Upper lobe of left lung (tissue), 6 donors: Measurements from ENCODE around the gene PCDHA11. TPM values are rescaled to one million over a fixed set of nuclear protein-coding genes. Genes with fewer than 3 reads are reported as not detected.
"Not testable (repeated sequence)": the region's sequence is repeated elsewhere in the genome, so short reads cannot be mapped to it uniquely, and the experiment has no call there.

Source experiments
- ATAC-seq, 2 donors: fragments of 200-7000 bp; cut with Tn5 transposase; one replicate each; pipeline ENCODE4 v1.9.1; 2022; ENCODE audit warnings: mild to moderate bottlenecking in 2 of 2, moderate library complexity in 2 of 2; ENCODE audit not compliant: low FRiP score in 2 of 2
- DNase-seq, 2 donors: peaks; one replicate each; pipeline ENCODE4 v3.0.0-alpha.2; 2019 to 2020
- H3K27ac ChIP-seq, 4 donors: fragments of 200-600 bp; sonication (generic); one replicate each; pipeline ENCODE4 v1.5.1; 2016 to 2019
- H3K27me3 ChIP-seq, 4 donors: fragments of 200-600 bp; sonication (generic); one replicate each; pipeline ENCODE4 v1.5.1; 2017 to 2019
- H3K36me3 ChIP-seq, 4 donors: fragments of 200-600 bp; sonication (generic); one replicate each; pipeline ENCODE4 v1.5.1; 2016 to 2019
- H3K4me1 ChIP-seq, 4 donors: fragments of 200-600 bp; sonication (generic); one replicate each; pipeline ENCODE4 v1.5.1; 2018 to 2019
- H3K4me3 ChIP-seq, 4 donors: fragments of 200-600 bp; sonication (generic); one replicate each; pipeline ENCODE4 v1.5.1; 2017 to 2019; ENCODE audit warnings: mild to moderate bottlenecking in 2 of 4, moderate library complexity in 1 of 4
- H3K9me3 ChIP-seq, 4 donors: fragments of 200-600 bp; sonication (generic); one replicate each; pipeline ENCODE4 v1.5.1; 2018 to 2019
- EP300 ChIP-seq, 4 donors: sonication (generic); formaldehyde crosslinking; IDR thresholded peaks; one replicate each; pipeline ENCODE4 v1.5.1; 2017; ENCODE audit warnings: antibody characterized with exemption in 4 of 4, control low read depth in 2 of 4
- POLR2A ChIP-seq, 4 donors: fragments of 450-650 bp; IDR thresholded peaks; one replicate each; pipeline ENCODE4 v1.5.1; 2016 to 2017; ENCODE audit warnings: antibody characterized with exemption in 4 of 4, mild to moderate bottlenecking in 2 of 4
- POLR2AphosphoS5 ChIP-seq, 2 donors: sonication (generic); formaldehyde crosslinking; IDR thresholded peaks; one replicate each; pipeline ENCODE4 v1.5.1; 2017; ENCODE audit warnings: antibody characterized with exemption in 2 of 2
- WGBS, 2 donors: methylation state at CpG; one replicate each; pipeline ENCODE4 v1.1.5; 2017 to 2018; 5-methylcytosine and 5-hydroxymethylcytosine counted together
- total RNA-seq, 6 donors: library from RNA; depleted of rRNA in 4 of 6; stranded (reverse); fragments of >200 nt in 4 of 6; gene quantifications; one replicate each; pipeline versions ENCODE4 v1.1.0 to v1.2.1, GENCODE V29; 2016 to 2021
- TF ChIP-seq, protein P1 (sequence below), 6 experiments: fragments of 450-650 bp in 4 of 6; fragments of 200-600 bp in 2 of 6; sonication (generic) in 2 of 6; IDR thresholded peaks; one replicate each; pipeline ENCODE4 v1.5.1; 2016 to 2019; ENCODE audit warnings: antibody characterized with exemption in 6 of 6
- donor health status: DM: no; HTN: no; CAD: no; lungs with moderate emphysema.
- donor health status: DM: no; HTN: yes; CAD: no; lungs with severe emphysema.

The PCDHA11 gene
- total RNA-seq, 6 donors from 2014 or later, result 0.61 to 5.2 (median 1.9) TPM

DNA sequence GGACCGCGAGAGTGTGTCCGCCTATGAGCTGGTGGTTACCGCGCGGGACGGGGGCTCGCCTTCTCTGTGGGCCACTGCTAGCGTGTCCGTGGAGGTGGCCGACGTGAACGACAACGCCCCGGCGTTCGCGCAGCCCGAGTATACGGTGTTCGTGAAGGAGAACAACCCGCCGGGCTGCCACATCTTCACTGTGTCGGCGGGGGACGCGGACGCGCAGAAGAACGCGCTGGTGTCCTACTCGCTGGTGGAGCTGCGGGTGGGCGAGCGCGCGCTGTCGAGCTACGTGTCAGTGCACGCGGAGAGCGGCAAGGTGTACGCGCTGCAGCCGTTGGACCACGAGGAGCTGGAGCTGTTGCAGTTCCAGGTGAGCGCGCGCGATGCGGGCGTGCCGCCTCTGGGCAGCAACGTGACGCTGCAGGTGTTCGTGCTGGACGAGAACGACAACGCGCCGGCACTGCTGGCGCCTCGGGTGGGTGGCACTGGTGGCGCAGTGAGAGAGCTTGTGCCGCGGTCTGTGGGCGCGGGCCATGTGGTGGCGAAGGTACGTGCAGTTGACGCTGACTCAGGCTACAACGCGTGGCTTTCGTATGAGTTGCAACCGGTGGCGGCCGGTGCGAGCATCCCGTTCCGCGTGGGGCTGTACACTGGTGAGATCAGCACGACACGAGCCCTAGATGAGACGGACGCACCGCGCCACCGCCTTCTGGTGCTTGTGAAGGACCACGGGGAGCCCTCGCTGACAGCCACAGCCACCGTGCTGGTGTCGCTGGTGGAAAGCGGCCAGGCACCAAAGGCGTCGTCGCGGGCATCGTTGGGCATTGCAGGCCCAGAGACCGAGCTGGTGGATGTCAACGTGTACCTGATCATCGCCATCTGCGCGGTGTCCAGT is 32.9 kb upstream of the PCDHA11 start:
- Histone ChIP-seq H3K9me3 (peaks cover 7 to 30% (median 24%) of the 10 kb centered on the region in 4 donors), H3K36me3 (no peaks in the 10 kb centered on the region), H3K4me1 (no peaks in the 10 kb centered on the region), H3K27ac (no peak overlapping the region), H3K27me3 (no peaks in the 10 kb centered on the region), H3K4me3 (no peak overlapping the region)
- 57 to 63% methylated on average over 17 to 80 of the region's 103 CpGs for WGBS, 2 donors
- TF ChIP-seq EP300 (IDR thresholded peaks at IDR 0.05) (no peak), POLR2AphosphoS5 (IDR thresholded peaks at IDR 0.05) (no peak)
- TF ChIP-seq, protein P1, sequence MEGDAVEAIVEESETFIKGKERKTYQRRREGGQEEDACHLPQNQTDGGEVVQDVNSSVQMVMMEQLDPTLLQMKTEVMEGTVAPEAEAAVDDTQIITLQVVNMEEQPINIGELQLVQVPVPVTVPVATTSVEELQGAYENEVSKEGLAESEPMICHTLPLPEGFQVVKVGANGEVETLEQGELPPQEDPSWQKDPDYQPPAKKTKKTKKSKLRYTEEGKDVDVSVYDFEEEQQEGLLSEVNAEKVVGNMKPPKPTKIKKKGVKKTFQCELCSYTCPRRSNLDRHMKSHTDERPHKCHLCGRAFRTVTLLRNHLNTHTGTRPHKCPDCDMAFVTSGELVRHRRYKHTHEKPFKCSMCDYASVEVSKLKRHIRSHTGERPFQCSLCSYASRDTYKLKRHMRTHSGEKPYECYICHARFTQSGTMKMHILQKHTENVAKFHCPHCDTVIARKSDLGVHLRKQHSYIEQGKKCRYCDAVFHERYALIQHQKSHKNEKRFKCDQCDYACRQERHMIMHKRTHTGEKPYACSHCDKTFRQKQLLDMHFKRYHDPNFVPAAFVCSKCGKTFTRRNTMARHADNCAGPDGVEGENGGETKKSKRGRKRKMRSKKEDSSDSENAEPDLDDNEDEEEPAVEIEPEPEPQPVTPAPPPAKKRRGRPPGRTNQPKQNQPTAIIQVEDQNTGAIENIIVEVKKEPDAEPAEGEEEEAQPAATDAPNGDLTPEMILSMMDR (IDR thresholded peaks at IDR 0.05), result no peak
- ATAC-seq, result no peak
- peak in 1 of 2 donors; percentile 82 for DNase-seq

DNA sequence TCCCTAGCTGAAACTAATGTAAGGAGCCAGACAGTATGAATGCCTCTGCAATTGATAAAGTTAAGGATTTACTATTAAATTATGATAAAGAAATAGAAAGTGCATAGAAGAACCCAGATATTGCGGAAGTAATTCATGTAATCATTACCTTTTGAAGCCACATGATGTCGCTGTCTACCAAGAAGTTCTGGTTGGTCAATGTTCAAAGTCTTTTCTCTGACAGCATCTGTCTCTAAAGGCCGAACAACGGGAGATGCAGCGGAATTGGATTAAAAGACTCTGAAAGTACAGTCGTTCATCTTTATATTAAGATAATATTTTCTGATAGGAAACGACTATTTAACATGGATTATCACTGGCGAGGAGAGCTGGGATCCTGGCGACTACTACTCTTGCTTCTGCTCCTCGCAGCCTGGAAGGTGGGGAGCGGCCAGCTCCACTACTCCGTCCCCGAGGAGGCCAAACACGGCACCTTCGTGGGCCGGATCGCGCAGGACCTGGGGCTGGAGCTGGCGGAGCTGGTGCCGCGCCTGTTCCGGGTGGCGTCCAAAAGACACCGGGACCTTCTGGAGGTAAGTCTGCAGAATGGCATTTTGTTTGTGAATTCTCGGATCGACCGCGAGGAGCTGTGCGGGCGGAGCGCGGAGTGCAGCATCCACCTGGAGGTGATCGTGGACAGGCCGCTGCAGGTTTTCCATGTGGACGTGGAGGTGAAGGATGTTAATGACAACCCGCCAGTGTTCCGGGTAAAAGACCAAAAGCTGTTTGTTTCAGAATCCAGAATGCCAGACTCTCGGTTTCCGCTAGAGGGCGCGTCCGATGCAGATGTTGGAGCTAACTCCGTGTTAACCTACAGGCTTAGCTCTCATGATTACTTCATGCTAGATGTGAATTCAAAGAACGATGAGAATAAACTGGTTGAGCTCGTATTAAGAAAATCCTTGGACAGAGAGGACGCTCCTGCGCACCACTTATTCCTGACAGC is 27.5 kb upstream of the PCDHA11 start, which contains the start of gene PCDHA8:
Gene PCDHA8 (plus strand): TSS at position 210 of the 985 bp plus-strand sequence. CDS start 135 bp downstream, at position 345.
- H3K27me3 ChIP-seq, result no peaks in the 10 kb centered on the region
- H3K4me1 ChIP-seq, result no peaks in the 10 kb centered on the region
- 25 to 34% methylated on average over 43 to 47 of the region's 47 CpGs for WGBS, 2 donors
- no peaks in the 10 kb centered on the region for H3K36me3 ChIP-seq
- TF ChIP-seq EP300 (IDR thresholded peaks at IDR 0.05) (no peak), POLR2A (IDR thresholded peaks at IDR 0.05) (no peak), POLR2AphosphoS5 (IDR thresholded peaks at IDR 0.05) (no peak)
- TF ChIP-seq, protein P1 (IDR thresholded peaks at IDR 0.05), result no peak
- no peak within 1 kb of the TSS for H3K4me3 ChIP-seq
- ATAC-seq, result no peak
- DNase-seq, result peak in 1 of 2 donors; percentile 49
- H3K9me3 ChIP-seq, result peaks cover 3 to 34% (median 29%) of the 10 kb centered on the region in 4 donors
- H3K27ac ChIP-seq, result no peak within 1 kb of the TSS

DNA sequence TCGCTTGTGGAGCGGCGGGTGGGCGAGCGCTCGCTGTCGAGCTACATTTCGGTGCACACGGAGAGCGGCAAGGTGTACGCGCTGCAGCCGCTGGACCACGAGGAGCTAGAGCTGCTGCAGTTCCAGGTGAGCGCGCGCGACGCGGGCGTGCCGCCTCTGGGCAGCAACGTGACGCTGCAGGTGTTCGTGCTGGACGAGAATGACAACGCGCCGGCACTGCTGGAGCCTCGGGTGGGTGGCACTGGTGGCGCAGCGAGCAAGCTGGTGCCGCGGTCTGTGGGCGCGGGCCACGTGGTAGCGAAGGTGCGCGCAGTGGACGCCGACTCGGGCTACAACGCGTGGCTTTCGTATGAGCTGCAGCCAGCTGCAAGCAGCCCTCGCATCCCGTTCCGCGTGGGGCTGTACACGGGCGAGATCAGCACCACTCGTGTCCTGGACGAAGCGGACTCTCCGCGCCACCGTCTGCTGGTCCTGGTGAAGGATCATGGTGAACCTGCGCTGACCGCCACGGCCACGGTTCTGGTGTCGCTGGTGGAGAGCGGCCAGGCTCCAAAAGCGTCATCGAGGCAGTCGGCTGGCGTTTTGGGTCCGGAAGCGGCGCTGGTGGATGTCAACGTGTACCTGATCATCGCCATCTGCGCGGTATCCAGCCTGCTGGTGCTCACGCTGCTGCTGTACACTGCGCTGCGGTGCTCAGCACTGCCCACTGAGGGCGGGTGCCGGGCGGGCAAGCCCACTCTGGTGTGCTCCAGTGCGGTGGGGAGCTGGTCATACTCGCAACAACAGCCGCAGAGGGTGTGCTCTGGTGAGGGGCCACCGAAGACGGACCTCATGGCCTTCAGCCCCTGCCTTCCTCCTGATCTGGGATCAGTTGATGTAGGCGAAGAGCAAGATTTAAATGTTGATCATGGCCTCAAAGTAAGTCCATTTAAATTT is 25.7 kb upstream of the PCDHA11 start:
- H3K4me1 ChIP-seq, result no peaks in the 10 kb centered on the region
- no peaks in the 10 kb centered on the region for H3K27me3 ChIP-seq
- no peak overlapping the region for H3K4me3 ChIP-seq
- DNase-seq, result peak in 1 of 2 donors; percentile 79
- H3K9me3 ChIP-seq, result peaks cover 0 to 31% (median 25%) of the 10 kb centered on the region in 4 donors
- no peak for TF ChIP-seq POLR2AphosphoS5 (IDR thresholded peaks at IDR 0.05)
- no peak for TF ChIP-seq EP300 (IDR thresholded peaks at IDR 0.05)
- TF ChIP-seq, protein P1 (IDR thresholded peaks at IDR 0.05), result no peak
- no peak for TF ChIP-seq POLR2A (IDR thresholded peaks at IDR 0.05)
- WGBS, 2 donors, result 48 to 66% methylated on average over 11 to 75 of the region's 87 CpGs
- no peak overlapping the region for H3K27ac ChIP-seq
- no peaks in the 10 kb centered on the region for H3K36me3 ChIP-seq
- no peak for ATAC-seq

DNA sequence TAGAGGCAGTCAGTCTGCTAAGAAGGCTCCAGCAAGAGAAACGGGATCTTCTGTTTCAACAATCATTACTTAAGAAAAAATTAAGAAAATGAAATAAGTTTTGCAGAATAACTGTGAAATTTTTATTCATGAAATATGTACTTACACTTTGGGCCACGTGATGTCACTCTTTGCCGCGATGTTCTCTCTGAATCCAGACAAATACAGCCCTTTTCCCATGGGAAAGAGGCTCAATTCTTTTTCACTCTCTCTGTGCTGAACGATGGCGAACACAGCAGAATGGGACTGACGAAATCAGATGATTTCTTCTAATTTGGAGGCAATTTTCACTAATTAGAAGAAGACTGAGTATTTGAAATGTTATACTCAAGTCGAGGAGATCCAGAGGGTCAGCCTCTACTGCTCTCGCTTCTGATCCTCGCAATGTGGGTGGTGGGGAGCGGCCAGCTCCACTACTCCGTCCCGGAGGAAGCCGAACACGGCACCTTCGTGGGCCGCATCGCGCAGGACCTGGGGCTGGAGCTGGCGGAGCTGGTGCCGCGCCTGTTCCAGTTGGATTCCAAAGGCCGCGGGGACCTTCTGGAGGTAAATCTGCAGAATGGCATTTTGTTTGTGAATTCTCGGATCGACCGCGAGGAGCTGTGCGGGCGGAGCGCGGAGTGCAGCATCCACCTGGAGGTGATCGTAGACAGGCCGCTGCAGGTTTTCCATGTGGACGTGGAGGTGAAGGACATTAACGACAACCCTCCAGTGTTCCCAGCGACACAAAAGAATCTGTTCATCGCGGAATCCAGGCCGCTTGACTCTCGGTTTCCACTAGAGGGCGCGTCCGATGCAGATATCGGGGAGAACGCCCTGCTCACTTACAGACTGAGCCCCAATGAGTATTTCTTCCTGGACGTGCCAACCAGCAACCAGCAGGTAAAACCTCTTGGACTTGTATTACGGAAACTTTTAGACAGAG is 20.3 kb upstream of the PCDHA11 start, which contains the start of gene PCDHA9:
Gene PCDHA9 (plus strand): TSS at position 244 of the 964 bp plus-strand sequence. CDS start 114 bp downstream, at position 358.
- H3K36me3 ChIP-seq, H3K27me3 ChIP-seq, ATAC-seq, H3K27ac ChIP-seq, H3K4me1 ChIP-seq: not testable (repeated sequence)
- Histone ChIP-seq H3K9me3 (peaks cover 0 to 27% (median 24%) of the 10 kb centered on the region in 4 donors), H3K4me3 (peak within 1 kb of the TSS in 1 of 4 donors; percentile 5)
- WGBS, 2 donors, result 29 to 36% methylated on average over 11 to 37 of the region's 48 CpGs
- peak in 1 of 2 donors; percentile 65 for DNase-seq

DNA sequence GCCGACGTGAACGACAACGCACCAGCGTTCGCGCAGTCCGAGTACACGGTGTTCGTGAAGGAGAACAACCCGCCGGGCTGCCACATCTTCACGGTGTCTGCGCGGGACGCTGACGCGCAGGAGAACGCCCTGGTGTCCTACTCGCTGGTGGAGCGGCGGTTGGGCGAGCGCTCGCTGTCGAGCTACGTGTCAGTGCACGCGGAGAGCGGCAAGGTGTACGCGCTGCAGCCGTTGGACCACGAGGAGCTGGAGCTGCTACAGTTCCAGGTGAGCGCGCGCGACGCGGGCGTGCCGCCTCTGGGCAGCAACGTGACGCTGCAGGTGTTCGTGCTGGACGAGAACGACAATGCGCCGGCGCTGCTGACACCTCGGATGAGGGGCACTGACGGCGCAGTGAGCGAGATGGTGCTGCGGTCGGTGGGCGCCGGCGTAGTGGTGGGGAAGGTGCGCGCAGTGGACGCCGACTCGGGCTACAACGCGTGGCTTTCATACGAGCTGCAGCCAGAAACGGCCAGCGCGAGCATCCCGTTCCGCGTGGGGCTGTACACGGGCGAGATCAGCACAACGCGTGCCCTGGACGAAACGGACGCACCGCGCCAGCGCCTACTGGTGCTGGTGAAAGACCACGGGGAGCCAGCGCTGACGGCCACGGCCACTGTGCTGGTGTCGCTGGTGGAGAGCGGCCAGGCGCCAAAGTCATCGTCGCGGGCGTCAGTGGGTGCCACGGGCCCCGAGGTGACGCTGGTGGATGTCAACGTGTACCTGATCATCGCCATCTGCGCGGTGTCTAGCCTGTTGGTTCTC is 18.7 kb upstream of the PCDHA11 start:
- H3K4me1 ChIP-seq, H3K27me3 ChIP-seq, H3K36me3 ChIP-seq, H3K27ac ChIP-seq, H3K4me3 ChIP-seq, ATAC-seq: not testable (repeated sequence)
- 52 to 58% methylated on average over 44 to 96 of the region's 101 CpGs for WGBS, 2 donors
- peak in 1 of 2 donors; percentile 80 for DNase-seq
- peaks cover 0 to 24% (median 20%) of the 10 kb centered on the region in 4 donors for H3K9me3 ChIP-seq
